HepG2 (cell line): Measurements from ENCODE around the gene AKAP10. TPM values are rescaled to one million over a fixed set of nuclear protein-coding genes. Genes with fewer than 3 reads are reported as not detected.

ENCODE experiments used
- ELF3 ChIP-seq: IDR thresholded peaks from 2 replicates; pipeline ENCODE4 v1.6.1; 2016; ENCODE audit warnings: missing genetic modification reagents, missing compliant biosample characterization
- FOSL1 ChIP-seq: sonication (generic); formaldehyde crosslinking; IDR thresholded peaks from 2 replicates; pipeline ENCODE4 v1.9.0; 2021; ENCODE audit warnings: missing genetic modification reagents, borderline replicate concordance
- FOXA3 ChIP-seq: IDR thresholded peaks from 2 replicates; pipeline ENCODE4 v1.6.1; 2016; ENCODE audit warnings: missing genetic modification reagents, missing compliant biosample characterization
- FOXK2 ChIP-seq: fragments of 450-650 bp; IDR thresholded peaks from 2 replicates; pipeline ENCODE4 v1.6.1; 2016
- HOXD1 ChIP-seq: sonication (generic); formaldehyde crosslinking; IDR thresholded peaks from 2 replicates; pipeline ENCODE4 v1.5.0; 2020; ENCODE audit warnings: missing genetic modification reagents
- IRF2 ChIP-seq: IDR thresholded peaks from 2 replicates; pipeline ENCODE4 v1.6.1; 2018; ENCODE audit warnings: missing genetic modification reagents, missing compliant biosample characterization
- KMT2A ChIP-seq: sonication (generic); formaldehyde crosslinking; IDR thresholded peaks from 2 replicates; pipeline ENCODE4 v1.4.0; 2020; ENCODE audit warnings: missing genetic modification reagents
- NFKB2 ChIP-seq: sonication (generic); formaldehyde crosslinking; IDR thresholded peaks from 2 replicates; pipeline ENCODE4 v1.4.0; 2020; ENCODE audit warnings: missing genetic modification reagents, borderline replicate concordance
- NFRKB ChIP-seq: fragments of 450-650 bp; IDR thresholded peaks from 2 replicates; pipeline ENCODE4 v1.6.1; 2017
- PCBP1 ChIP-seq: fragments of 200-400 bp; formaldehyde crosslinking; IDR thresholded peaks from 2 replicates; pipeline ENCODE4 v1.6.1; 2017; ENCODE audit warnings: mild to moderate bottlenecking, low read depth, low read length, borderline replicate concordance
- RFXAP ChIP-seq: sonication (generic); formaldehyde crosslinking; IDR thresholded peaks from 2 replicates; pipeline ENCODE4 v1.4.0; 2020; ENCODE audit warnings: missing genetic modification reagents, borderline replicate concordance
- SP140L ChIP-seq: sonication (generic); formaldehyde crosslinking; IDR thresholded peaks from 2 replicates; pipeline ENCODE4 v1.4.0; 2020; ENCODE audit warnings: missing genetic modification reagents, borderline replicate concordance
- SRSF1 ChIP-seq: fragments of 200-400 bp; formaldehyde crosslinking; optimal IDR thresholded peaks from 2 replicates; pipeline ENCODE3; 2017; ENCODE audit warnings: mild to moderate bottlenecking, low read depth, low read length, moderate library complexity
- SRY ChIP-seq: sonication (generic); formaldehyde crosslinking; IDR thresholded peaks from 2 replicates; pipeline ENCODE4 v1.8.0; 2022; ENCODE audit warnings: mild to moderate bottlenecking, missing genetic modification reagents
- ZNF124 ChIP-seq: sonication (generic); formaldehyde crosslinking; IDR thresholded peaks from 2 replicates; pipeline ENCODE4 v1.4.0; 2020; ENCODE audit warnings: missing genetic modification reagents
- ZNF354B ChIP-seq: sonication (generic); formaldehyde crosslinking; IDR thresholded peaks from 2 replicates; pipeline ENCODE4 v1.8.0; 2022; ENCODE audit warnings: mild to moderate bottlenecking, missing genetic modification reagents
- ZNF501 ChIP-seq: sonication (generic); formaldehyde crosslinking; IDR thresholded peaks from 2 replicates; pipeline ENCODE4 v1.5.1; 2020; ENCODE audit warnings: mild to moderate bottlenecking, moderate library complexity, missing genetic modification reagents
- ZNF546 ChIP-seq: sonication (generic); formaldehyde crosslinking; conservative IDR thresholded peaks from 2 replicates; pipeline ENCODE4 v1.8.1; 2023; ENCODE audit warnings: mild to moderate bottlenecking, missing genetic modification reagents
- ZNF570 ChIP-seq: sonication (generic); formaldehyde crosslinking; IDR thresholded peaks from 2 replicates; pipeline ENCODE4 v1.4.0; 2020; ENCODE audit warnings: mild to moderate bottlenecking, missing genetic modification reagents, borderline replicate concordance
- polyA plus RNA-seq, 8 experiments: library from polyadenylated mRNA; depleted of rRNA in 3 of 8; stranded (reverse) in 7 of 8; unstranded in 1 of 8; fragments of >200 nt; fragmentation: Illumina TruSeq in 4 of 8; extraction: Trizol in 4 of 8; gene quantifications; 2 replicates each; pipeline versions ENCODE4 v1.2.1 to v1.2.3, GENCODE V29; 2011 to 2016; ENCODE audit warnings: low read depth in 4 of 8, missing spikeins in 1 of 8, mixed read lengths in 1 of 8; ENCODE audit not compliant: insufficient read depth in 1 of 8
- total RNA-seq, 5 experiments: library from RNA; depleted of rRNA; stranded (reverse); fragments of >200 nt; fragmentation: Illumina TruSeq; extraction: Trizol; gene quantifications; 2 replicates each; pipeline ENCODE4 v1.2.3, GENCODE V29; 2016; ENCODE audit warnings: low read depth in 1 of 5
- TF ChIP-seq, protein P1 (sequence below): sonication (generic); formaldehyde crosslinking; IDR thresholded peaks from 2 replicates; pipeline ENCODE4 v1.5.1; 2020; ENCODE audit warnings: mild to moderate bottlenecking, missing genetic modification reagents, borderline replicate concordance
- TF ChIP-seq, protein P2 (sequence below): sonication (generic); formaldehyde crosslinking; IDR thresholded peaks from 2 replicates; pipeline ENCODE4 v1.5.0; 2020; ENCODE audit warnings: mild to moderate bottlenecking, missing genetic modification reagents
- TF ChIP-seq, protein P3 (sequence below): sonication (generic); formaldehyde crosslinking; IDR thresholded peaks from 2 replicates; pipeline ENCODE4 v1.4.0; 2020; ENCODE audit warnings: mild to moderate bottlenecking, missing genetic modification reagents
- TF ChIP-seq, protein P4 (sequence below): IDR thresholded peaks from 2 replicates; pipeline ENCODE4 v1.6.1; 2016
- TF ChIP-seq, protein P5 (sequence below): sonication (generic); formaldehyde crosslinking; IDR thresholded peaks from 2 replicates; pipeline ENCODE4 v1.4.0; 2020; ENCODE audit warnings: mild to moderate bottlenecking, missing genetic modification reagents

The AKAP10 gene
- total and polyA plus RNA-seq, 2 of the 13 experiments (the other 11 are each of a cell fraction or from before 2014, with no cell fraction given) = 17.6 to 21.7 TPM

DNA sequence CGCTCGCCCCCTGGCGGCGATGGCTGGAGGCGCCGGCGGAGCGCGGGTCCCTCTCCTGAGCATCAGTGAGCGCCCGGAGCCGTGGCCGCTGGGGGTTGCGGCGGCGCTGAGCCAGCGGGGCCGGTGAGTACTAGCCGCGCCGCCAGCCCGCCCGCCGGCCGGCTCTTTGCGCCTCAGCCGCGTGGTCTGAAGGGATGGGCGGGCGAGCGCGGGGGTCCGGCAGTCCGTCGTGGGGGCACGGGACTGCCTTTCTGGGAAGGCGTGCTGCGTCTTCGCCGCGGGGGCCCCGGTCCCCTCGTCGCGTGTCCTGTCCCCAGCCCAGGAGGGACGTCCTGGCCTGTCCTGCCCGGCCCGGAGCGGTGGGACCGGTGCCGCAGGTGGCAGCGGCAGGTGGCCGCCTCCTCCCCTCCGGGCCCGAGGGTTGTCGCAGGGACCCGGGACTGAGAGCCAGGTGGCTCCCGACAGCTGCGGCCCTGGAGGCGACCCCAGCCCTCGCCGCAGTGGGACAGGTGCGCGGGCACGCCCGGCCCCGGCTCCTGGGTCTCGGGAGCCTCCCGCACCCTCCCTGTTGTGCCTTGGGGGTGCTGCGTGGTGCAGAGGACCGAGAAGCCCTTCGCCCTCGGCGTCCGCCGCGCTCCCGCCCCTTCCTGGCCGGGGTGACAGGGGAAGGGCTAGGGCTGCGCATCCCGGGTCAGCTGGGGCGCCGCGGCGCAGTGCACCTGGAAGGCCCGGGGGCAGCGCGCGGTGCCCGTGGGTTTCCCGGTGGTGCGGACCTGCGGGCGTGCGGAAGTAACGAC is 31.9 kb upstream of the AKAP10 start, which contains the start of gene SPECC1 (continued):
- TF ChIP-seq, protein P1, sequence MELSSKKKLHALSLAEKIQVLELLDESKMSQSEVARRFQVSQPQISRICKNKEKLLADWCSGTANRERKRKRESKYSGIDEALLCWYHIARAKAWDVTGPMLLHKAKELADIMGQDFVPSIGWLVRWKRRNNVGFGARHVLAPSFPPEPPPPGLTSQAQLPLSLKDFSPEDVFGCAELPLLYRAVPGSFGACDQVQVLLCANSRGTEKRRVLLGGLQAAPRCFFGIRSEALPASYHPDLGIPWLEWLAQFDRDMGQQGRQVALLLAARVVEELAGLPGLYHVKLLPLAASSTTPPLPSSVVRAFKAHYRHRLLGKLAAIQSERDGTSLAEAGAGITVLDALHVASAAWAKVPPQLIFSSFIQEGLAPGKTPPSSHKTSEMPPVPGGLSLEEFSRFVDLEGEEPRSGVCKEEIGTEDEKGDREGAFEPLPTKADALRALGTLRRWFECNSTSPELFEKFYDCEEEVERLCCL (CRISPR knock-in tag) = no peak
- TF ChIP-seq, protein P2, sequence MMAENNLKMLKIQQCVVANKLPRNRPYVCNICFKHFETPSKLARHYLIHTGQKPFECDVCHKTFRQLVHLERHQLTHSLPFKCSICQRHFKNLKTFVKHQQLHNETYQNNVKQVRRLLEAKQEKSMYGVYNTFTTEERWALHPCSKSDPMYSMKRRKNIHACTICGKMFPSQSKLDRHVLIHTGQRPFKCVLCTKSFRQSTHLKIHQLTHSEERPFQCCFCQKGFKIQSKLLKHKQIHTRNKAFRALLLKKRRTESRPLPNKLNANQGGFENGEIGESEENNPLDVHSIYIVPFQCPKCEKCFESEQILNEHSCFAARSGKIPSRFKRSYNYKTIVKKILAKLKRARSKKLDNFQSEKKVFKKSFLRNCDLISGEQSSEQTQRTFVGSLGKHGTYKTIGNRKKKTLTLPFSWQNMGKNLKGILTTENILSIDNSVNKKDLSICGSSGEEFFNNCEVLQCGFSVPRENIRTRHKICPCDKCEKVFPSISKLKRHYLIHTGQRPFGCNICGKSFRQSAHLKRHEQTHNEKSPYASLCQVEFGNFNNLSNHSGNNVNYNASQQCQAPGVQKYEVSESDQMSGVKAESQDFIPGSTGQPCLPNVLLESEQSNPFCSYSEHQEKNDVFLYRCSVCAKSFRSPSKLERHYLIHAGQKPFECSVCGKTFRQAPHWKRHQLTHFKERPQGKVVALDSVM (CRISPR knock-in tag) = 0 out of 2 replicates have a peak, but pooled peaks have one; percentile 22
- no peak for TF ChIP-seq SRSF1
- no peak for TF ChIP-seq KMT2A (CRISPR knock-in tag)
- TF ChIP-seq ZNF546 (CRISPR knock-in tag) = peak; percentile 65; the same call in 1 of the 2 replicates
- TF ChIP-seq ZNF354B (CRISPR knock-in tag) = no peak
- TF ChIP-seq FOXA3 (CRISPR knock-in tag) = 0 out of 2 replicates have a peak, but pooled peaks have one; percentile 12
- no peak for TF ChIP-seq SRY (CRISPR knock-in tag)
- no peak for TF ChIP-seq ZNF124 (CRISPR knock-in tag)
- TF ChIP-seq, protein P3, sequence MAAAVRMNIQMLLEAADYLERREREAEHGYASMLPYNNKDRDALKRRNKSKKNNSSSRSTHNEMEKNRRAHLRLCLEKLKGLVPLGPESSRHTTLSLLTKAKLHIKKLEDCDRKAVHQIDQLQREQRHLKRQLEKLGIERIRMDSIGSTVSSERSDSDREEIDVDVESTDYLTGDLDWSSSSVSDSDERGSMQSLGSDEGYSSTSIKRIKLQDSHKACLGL = 0 out of 2 replicates have a peak, but pooled peaks have one; percentile 26
- TF ChIP-seq PCBP1 = no peak
- no peak for TF ChIP-seq SP140L (CRISPR knock-in tag)
- TF ChIP-seq NFKB2 (CRISPR knock-in tag) = no peak
- no peak for TF ChIP-seq ZNF570
- TF ChIP-seq FOXK2 = no peak
- TF ChIP-seq, protein P4, sequence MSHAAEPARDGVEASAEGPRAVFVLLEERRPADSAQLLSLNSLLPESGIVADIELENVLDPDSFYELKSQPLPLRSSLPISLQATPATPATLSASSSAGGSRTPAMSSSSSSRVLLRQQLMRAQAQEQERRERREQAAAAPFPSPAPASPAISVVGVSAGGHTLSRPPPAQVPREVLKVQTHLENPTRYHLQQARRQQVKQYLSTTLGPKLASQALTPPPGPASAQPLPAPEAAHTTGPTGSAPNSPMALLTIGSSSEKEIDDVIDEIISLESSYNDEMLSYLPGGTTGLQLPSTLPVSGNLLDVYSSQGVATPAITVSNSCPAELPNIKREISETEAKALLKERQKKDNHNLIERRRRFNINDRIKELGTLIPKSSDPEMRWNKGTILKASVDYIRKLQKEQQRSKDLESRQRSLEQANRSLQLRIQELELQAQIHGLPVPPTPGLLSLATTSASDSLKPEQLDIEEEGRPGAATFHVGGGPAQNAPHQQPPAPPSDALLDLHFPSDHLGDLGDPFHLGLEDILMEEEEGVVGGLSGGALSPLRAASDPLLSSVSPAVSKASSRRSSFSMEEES (CRISPR knock-in tag) = no peak
- TF ChIP-seq NFRKB = no peak
- no peak for TF ChIP-seq RFXAP
- TF ChIP-seq IRF2 (CRISPR knock-in tag) = peak; percentile 73; the same call in 1 of the 2 replicates
- TF ChIP-seq, protein P5, sequence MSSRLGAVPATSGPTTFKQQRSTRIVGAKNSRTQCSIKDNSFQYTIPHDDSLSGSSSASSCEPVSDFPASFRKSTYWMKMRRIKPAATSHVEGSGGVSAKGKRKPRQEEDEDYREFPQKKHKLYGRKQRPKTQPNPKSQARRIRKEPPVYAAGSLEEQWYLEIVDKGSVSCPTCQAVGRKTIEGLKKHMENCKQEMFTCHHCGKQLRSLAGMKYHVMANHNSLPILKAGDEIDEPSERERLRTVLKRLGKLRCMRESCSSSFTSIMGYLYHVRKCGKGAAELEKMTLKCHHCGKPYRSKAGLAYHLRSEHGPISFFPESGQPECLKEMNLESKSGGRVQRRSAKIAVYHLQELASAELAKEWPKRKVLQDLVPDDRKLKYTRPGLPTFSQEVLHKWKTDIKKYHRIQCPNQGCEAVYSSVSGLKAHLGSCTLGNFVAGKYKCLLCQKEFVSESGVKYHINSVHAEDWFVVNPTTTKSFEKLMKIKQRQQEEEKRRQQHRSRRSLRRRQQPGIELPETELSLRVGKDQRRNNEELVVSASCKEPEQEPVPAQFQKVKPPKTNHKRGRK (CRISPR knock-in tag) = no peak
- TF ChIP-seq ZNF501 (CRISPR knock-in tag) = 0 out of 2 replicates have a peak, but pooled peaks have one; percentile 2
- no peak; the same call in 1 of the 2 replicates for TF ChIP-seq ELF3 (CRISPR knock-in tag)
- no peak for TF ChIP-seq FOSL1 (CRISPR knock-in tag)
- no peak for TF ChIP-seq HOXD1
